Measurements from ENCODE around the gene POLRMT.

GRCh38 chr19:648904-649801, 15.8 kb upstream of the POLRMT start:
- TF ChIP-seq CTCF (IDR thresholded peaks at IDR 0.05; ENCODE audit: low read depth, low read length, missing input control) (no peak), REST (IDR thresholded peaks at IDR 0.05) (no peak), GABPA (IDR thresholded peaks at IDR 0.05 in 1 of 2, conservative IDR thresholded peaks at IDR 0.05 in 1 of 2) (no peak), SP1 (IDR thresholded peaks at IDR 0.05) (no peak)

All from liver (tissue), 3 donors.